ENCODE results near the gene NDUFS2.

Gene NDUFS2

GRCh38 chr1:161172776-161173376, 29.3 kb upstream of the NDUFS2 start:
- DNase-seq: no peak

DNA sequence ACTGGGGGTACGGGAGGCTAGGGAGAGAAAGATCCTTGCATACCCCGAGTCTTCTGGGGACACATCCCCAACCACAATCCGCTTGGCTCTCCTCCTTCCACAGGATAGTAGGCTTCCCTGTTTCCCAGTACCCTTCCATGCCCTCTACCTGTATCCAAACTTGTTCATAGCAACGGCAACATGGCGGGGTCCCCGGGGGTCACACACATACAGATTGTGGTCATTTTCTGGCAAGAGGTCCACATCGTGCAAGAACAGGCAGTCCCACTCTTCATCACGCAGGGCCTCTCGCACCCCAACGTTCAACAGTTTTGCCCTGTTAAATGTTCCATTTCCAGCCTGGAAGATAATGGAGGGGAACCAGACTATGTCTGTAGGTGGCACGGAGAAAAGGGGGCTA, 28.5 kb upstream of the NDUFS2 start:
- DNase-seq: no peak

DNA sequence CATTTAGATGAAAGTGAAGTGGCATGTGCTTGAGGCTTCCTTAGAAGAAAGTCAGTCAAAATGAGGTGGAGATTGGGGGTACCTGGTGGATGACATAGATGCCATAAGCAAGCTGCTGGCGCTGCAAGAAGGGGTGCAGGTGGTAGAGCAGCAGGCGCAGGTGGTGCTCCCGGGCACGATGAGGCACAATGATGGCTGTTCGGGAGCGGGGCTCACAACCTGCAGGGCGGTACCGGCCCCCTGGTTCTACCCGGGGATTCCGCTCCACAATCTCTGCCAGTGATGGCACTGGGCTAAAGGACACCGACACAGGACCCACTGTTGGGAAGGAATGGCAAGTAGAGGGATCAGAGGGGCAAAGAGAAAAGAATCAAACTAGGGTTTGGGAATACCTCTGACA, 27.3 kb upstream of the NDUFS2 start:
- DNase-seq: no peak

GRCh38 chr1:161175771-161176453, 26.3 kb upstream of the NDUFS2 start:
- DNase-seq: no peak

- DNase-seq: no peak
Observed at GRCh38 chr1:161176468-161177111, 25.6 kb upstream of the NDUFS2 start.

DNA sequence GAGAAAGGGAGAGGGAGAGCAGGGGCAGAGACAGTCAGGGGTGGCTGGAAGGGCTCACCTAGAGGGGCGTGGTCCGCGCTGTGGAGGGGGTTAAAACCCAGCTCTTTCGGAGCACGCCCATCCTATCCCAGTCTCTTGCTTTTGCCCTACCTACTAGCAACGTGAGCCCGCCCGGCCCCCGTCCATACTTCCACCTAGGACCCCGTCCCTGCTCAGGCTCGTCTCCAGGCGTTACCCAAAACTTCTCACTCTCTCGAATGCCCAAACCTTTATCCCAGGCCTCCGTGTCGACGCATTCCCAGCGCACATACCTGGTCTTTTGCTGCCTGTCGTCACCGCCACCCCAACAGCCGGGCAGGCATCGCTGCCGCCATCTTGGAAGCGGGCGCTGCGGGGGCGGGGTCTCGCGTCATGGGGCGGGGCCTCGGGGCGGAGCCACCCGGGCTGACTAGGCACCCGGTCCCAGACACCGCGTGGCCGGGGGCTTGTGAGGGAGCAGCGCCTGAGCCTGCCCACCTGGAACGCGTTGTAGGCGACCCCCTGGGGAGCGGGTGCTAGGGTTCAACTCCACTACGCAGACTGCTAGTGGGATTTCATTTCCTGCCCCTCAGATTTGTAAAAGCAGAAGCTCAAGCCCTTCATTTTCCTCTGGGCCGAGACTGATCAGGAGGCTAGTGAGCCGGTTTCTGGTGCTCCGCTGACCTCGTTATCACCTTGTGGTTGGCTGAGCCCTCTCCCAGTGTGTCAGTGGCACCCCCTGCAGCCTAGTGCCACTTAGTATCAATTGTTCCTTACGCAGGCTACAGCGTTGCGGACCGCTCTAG, 24.8 kb upstream of the NDUFS2 start, which contains the start of gene B4GALT3:
B4GALT3 (minus strand) TSS at position 396 of the 824 bp plus-strand sequence. CDS start 1,447 bp downstream, outside the sequence.
- DNase-seq: peak; percentile 59 to 90

DNA sequence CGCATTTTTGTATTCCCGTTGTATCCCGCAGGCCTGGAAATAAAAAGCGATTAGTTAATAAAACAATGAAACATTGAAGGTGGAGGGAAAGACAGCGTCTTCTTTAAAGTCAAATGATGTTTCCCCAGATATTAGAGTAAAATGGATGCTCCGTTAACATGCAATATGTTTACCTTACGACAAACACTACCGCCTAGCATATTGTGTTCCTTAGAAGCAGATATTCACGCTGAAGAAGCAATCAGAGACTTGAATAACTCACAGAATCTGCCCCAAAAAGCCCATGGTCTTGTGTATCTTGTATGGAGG, 24.3 kb upstream of the NDUFS2 start:
- DNase-seq: no peak

GRCh38 chr1:161179698-161180097, 22.5 kb upstream of the NDUFS2 start:
- DNase-seq: no peak

GRCh38 chr1:161180639-161181038, 21.5 kb upstream of the NDUFS2 start:
- no peak for DNase-seq

DNA sequence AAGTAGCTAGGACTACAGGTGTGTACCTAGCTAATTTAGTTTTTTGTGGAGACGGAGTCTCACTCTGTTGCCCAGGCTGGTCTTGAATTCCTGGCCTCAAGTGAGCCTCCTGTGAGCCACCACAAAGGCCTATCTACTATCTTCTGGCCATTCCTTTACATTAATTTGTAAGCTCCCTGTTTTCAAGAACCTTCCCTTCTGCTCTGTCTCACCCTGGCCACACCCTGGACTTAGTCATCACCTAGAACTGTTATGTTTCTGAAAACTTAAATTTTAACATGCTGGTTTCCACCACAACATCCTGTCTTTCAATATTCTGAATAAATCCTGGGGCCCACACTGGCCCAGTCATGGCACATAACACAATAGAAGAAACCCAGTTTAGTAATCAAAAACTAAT, 20.0 kb upstream of the NDUFS2 start:
- DNase-seq: no peak

- DNase-seq: peak; percentile 59 to 64
Observed at GRCh38 chr1:161185282-161185682, 16.9 kb upstream of the NDUFS2 start.

DNA sequence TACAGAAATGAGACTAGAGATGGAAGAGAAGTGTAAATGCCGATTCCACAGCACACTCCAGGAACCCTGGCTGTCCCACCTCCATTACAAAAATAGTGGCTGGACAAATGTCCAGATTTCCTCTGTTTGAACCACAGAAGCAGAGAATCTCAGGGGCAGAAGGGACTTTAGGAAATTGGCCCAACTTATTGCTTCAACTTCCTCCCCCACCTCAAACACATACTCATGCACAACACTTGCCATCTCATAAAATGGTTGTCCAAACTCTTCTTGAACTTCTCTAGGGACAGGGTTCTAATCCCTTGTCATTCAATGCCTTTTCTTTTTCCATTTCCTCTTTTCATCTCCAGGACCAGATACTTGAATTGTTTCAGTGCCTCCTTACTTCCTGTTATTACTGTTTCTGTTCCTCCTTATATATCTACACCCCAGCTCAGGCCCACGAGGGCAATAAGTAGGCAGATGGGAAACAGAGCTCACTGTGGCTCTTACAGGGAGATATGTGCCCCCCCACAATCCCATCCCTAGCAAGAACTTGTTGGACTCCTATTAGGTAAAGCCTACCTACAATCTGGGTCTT, 16.3 kb upstream of the NDUFS2 start:
- DNase-seq: peak; percentile 8 to 29

GRCh38 chr1:161187311-161187710, 14.9 kb upstream of the NDUFS2 start:
- DNase-seq: no peak

- no peak for DNase-seq
Observed at GRCh38 chr1:161188381-161188780, 13.8 kb upstream of the NDUFS2 start.

- no peak for DNase-seq
Observed at GRCh38 chr1:161189036-161189435, 13.1 kb upstream of the NDUFS2 start.

- peak; percentile 9 to 29 for DNase-seq
Observed at GRCh38 chr1:161190962-161191521, 11.1 kb upstream of the NDUFS2 start.

- no peak for DNase-seq
Observed at GRCh38 chr1:161191971-161192370, 10.2 kb upstream of the NDUFS2 start.

- peak; percentile 59 to 84 for DNase-seq
Observed at GRCh38 chr1:161192476-161193465, 9.4 kb upstream of the NDUFS2 start.

DNA sequence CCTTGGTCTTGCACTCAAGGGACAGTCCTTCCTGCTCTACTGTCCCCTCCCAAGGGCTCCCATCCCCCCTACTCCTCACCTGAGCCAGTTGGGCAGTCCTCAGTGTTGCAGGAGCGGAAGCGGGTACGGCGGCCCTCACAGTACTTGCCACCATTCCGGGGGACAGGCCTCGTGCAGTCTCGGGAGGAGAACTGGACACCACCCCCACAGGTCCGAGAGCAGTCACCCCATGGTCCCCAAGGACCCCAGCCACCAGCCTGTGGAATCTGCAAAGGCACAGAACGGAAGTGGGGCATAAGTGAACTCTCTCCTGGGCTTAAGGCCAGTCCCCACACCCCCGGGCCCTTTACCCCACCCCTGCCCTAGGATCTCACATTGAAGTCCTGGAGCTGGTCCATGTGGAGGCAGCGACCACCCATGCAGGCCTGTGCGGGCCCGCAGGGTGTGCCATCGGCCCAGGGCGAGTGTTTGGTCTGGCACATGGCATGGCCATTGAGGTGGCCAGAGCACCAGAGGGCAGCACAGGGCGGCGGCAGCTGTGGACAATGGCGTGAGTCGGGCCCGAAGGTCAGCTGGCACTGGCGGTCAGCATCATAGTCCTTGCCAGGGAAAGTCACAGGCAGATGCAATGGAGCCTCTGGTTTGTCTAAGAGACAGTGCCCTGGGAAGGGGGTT, 8.5 kb upstream of the NDUFS2 start:
- peak; percentile 80 to 83 for DNase-seq

DNA sequence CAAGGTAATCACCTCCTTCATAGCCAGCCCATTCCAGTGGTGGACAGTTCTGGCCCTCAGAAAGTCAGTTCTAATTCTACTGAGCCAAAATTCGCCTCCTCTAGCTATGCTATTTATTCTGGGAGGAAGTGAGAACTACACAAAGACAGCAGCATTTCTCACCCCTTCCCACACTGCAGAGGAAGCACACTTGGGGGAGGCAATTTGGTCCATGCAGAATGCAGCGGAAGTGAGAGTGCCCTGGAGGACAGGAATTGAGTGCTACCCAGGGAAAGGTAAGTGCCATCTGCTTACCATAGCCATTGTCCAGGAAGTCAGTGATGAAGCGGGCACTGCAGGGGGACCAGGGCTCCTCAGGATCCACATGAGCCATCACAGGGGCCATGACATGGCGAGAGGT, 7.0 kb upstream of the NDUFS2 start:
- peak; percentile 11 to 25 for DNase-seq

- no peak for DNase-seq
Observed at GRCh38 chr1:161196111-161196510, 6.1 kb upstream of the NDUFS2 start.
